HG02588 (cell line): ENCODE measurements around the gene BID.
A peak's percentile ranks its signal among the peaks of the same experiment; 100 is the strongest.

ENCODE experiments used
- ATAC-seq: cut with Tn5 transposase; IDR thresholded peaks from one replicate; pipeline ENCODE4 v1.9.1; 2021; ENCODE audit warnings: mild to moderate bottlenecking, moderate library complexity; ENCODE audit not compliant: unreplicated experiment

BID gene

DNA sequence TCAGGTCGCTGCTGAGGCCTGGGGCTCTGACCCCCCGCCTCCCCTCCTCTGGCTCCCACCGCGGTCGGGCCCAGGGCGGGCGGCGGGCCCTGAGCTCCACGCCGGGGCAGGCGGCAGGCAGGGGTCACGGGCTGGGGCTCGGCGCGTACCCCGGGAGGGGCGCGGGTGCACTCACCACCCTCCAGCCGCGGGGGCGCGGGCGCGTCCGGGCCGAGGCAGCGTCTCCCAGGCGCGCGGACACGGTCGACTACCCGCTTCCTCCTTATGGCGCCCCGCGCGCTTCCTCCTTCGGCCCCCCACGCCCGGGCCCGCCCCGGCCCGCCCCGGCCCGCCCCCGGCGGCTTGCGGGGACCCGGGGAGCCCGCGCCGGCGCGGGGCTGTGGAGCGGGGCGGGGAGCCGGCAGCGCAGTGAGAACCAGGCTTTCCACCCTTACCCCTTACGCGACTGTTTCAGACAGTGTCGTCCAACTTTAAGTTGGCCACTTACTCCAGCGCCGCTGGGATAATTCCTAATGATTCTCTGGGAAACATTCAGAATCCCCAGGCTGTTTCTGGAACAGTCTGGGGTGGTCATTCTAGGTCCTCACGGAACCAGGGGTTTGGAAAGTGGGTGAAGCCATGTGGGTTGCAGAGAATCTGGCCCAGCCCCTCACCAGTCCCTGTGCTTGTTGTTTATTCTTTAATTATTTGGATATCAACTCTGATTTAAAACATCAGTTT is at the start of gene BID:
Gene BID (minus strand): TSS at position 264 of the 720 bp plus-strand sequence. CDS start 24,353 bp downstream, outside the sequence.
- ATAC-seq = peak; percentile 31

- no peak for ATAC-seq
Measured at GRCh38 chr22:17823964-17824363, 49.7 kb upstream of the BID start.

DNA sequence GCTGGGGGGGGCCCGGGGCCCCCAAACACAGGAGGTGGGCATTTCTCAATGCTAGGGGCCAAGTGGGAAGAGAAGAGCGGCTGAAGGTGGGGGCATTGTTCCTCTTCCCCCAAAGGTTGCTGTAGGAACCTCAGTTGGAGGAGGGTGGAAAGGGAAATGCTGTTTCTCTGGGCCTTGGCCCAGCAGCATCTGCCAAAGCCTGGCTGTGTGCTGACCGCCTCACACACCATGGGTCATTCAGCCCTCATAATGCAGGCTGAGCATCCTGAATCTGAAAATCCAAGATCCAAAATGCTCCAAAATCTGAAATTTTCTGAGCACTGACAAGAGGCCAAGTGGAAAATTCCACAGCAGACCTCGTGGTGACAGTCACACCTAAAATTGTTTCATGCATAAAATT is 49.0 kb upstream of the BID start:
- no peak for ATAC-seq

DNA sequence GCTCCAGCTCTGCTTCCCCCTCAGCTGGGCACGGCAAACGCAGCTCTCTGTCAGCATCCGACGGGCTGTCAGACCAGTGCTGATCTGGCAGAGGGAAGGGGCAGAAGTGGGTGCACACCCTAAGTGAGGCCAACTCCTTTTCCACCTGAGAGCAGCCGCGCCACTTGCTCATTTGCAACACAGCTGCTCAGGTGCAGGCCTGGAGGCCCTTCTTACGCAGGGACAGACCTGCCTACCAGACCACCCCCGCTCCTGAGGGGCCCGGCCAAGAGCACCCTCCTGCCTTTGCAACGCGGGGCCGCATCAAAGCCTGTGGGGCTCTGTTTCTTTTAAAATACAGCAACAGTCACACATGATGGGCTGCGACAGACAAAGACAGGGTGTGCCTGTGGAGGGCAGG is 47.8 kb upstream of the BID start:
- ATAC-seq = no peak

DNA sequence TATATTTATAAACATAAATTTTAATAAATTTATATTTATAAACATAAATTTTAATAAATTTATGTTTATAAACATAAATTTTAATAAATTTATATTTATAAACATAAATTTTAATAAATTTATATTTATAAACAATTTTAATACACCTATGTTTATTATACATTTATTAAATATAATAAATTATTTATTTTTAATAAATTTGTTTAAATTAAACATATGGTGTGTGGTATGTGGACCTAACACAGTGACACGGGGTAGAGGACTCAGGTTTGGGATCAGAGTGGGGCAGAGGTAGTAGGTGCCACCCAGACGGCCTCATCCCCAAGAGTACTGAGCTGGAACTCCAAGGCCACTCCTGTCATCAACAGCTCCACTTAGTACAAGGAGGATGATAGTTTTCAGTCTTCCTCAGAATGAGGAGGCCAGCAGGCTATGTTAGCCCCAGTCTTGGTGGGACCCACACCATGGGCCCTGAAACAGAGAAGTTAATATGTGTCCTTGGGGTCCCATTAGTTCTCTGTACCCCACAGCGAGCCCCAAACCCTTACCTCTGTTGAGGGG is 46.7 kb upstream of the BID start:
- no peak for ATAC-seq

GRCh38 chr22:17818649-17819048 is 44.4 kb upstream of the BID start:
- no peak for ATAC-seq

- no peak for ATAC-seq
Measured at GRCh38 chr22:17818180-17818579, 43.9 kb upstream of the BID start.

GRCh38 chr22:17817511-17818065 is 43.3 kb upstream of the BID start:
- ATAC-seq = no peak

DNA sequence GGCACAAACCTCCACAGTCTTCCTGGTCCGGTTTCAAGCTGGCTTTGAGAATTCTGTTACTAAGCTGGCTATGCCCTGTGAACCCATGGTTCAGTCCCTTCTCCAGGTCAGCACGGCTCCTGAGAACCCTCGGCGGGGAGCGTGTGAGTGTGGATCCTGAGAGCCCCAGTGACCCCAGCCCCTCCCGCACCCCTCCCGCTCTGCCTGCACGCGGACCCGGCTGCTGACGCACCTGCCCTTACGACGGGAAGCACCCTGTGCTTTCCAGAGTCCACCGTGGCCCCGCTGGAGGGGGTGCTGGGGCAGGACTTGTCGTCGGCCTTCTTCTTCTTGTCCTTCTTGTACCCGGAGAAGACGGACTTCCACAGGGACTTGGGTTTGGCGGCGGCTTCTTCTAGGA is 42.8 kb upstream of the BID start:
- no peak for ATAC-seq

DNA sequence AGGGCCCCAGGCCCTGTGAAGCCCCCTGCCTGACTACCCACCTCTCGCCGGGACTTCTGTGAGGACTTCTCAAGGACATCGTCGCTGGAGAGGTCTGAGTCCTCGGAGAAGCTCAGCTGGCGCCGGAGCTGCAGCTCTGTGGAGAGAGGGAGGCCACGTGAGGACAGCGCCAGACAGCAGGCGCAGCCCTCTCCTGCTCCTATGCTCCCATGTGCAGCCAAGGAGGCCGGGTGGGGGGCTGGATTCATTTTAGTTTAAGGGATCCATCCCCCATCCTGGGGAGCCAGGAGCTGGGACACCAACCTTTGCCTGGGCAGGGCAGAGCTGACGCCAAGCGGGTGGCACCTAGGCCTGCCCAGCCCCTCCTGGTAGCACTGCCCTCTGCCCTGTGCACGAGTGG is 42.4 kb upstream of the BID start:
- no peak for ATAC-seq

- no peak for ATAC-seq
Measured at GRCh38 chr22:17815703-17816254, 41.5 kb upstream of the BID start.

GRCh38 chr22:17814830-17815229 is 40.6 kb upstream of the BID start:
- ATAC-seq = no peak

GRCh38 chr22:17814084-17814483 is 39.8 kb upstream of the BID start:
- no peak for ATAC-seq

- no peak for ATAC-seq
Measured at GRCh38 chr22:17811119-17811518, 36.9 kb upstream of the BID start.

- no peak for ATAC-seq
Measured at GRCh38 chr22:17810570-17811116, 36.4 kb upstream of the BID start.

GRCh38 chr22:17808693-17809403 is 34.6 kb upstream of the BID start:
- ATAC-seq = no peak

DNA sequence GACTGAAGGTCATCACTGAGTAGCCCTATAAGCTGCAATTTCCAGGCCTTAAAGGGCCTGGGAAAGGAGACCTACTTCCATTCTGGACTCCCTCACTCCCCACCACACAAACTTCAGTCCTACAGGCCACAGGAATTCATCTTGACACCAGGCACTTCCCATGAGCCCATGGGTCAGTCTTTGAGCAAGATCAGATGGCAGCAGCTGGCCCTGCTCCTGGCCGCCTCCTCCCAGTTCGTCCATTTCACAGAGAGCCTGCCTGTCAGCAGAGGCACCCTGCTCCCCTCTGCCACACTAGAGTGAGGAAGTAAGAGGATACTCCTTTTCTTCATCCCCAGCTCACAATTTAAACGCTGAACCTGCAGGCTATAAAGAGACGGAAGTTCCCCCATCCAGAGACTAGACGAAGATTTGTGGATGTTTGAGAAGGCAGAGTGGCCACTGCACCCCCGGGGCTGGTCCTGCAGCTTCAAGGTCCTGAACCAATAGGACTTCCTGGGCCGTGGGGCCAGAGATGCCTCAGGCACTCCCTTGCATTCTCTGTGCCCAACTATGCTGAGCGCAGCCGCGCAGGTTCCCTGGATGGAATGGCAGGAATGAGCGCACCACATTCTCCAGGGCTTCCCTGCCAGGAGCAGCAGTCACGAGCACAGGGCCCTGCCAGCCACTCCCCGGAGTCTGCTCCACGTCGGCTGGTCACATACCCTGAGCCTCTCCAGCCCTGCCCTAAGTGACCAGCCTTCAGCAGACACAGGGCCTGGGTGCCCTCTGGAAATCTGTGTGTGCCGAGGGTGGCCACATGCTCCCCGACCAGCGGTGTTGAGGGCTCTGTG is 33.5 kb upstream of the BID start:
- no peak for ATAC-seq

DNA sequence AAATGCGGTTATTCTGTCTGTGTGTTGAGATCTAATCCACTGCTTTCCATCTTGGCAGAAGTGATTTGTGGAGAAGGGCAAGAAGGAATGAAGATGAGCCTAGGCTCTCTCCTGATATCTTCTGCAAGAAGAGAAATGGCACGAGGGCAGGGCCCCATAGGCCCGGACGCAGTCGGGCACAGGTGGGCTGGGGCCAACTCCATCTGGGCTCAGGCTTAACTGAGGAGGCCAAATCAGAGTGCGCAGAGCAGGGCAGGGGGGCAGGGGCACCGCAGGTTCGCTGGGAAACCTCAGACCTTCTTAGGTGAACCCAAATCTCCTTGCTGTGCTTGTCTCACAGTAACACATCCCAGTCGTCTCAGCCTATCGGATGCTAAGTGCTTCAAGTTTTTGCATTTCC is 32.8 kb upstream of the BID start:
- no peak for ATAC-seq

DNA sequence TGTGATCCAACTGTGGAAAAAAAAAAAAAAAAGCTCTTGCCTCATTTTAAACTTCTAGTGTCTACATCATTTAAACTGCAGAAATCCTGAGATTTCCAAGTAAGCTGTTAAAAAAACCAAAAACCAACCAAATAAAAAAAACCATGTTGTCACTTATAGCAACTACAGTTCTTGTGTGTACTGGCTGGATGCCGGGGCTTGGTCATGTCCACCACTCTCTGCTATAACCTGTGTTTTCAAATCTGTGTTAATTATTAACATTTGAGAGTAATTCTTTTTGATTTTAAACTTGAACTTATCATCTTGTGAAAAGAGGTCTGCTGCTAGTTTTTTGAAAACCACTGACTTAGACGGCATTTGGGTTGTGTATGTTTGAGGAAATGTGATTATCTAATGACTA is 32.2 kb upstream of the BID start:
- ATAC-seq = no peak

DNA sequence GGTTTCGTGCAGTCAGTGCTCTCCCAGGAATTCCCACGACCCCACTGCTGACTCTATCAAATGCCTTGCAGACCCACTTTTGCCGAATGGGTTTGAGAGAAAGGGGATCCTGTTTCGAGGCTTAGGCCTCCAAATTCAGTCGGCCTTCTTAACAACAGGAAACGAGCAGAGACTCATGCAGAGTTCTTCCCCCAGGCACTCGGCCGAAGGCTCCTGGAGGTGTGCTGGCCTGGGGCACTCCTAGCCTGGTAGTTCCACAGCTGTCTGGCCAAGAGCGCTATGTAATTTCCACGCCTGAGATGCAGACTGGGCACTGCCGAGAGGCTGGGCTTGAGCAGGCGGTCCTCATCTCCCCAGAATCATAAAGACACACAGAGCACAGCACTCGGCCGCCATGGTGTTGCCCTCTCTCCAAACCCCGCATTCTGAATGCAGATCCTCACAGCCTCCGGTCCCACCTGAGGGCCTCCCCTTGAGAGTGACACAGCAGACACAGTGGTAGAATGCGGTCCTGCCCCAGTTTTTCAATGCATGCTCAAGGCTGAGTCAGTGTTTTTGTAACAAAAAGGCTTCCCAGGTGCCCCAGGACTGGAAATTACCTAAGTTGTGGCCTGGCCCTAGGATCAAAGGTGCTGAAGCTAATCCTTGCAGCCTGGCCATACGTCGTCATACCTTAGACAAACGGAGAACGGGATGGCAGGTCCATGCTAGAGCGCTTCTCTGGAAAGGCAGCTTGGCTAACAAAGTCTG is 30.2 kb upstream of the BID start:
- ATAC-seq = no peak
